ENCODE measurements around the gene ARL15.

DNA sequence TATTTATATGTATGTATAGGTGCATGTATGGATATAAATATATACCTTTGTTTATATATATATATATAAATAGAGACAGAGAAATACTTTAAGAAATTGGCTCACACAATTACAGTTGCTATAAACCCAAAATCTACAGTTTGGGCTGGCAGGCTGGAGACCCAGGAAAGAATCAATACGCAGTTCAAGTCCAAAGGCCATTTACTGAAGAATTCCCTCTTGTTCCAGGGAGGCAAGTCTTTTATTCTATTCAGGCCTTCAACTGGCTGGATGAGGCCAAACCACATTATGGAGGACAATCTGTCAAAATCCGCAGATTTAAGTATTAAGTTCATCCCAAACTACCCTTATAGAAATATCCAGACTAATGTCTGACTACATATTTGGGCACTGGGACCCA is 144.7 kb downstream of the ARL15 start:
- TF ChIP-seq POLR2AphosphoS5 (IDR thresholded peaks at IDR 0.05; ENCODE audit: borderline replicate concordance, low read depth, low read length) (no peak), EZH2 (IDR thresholded peaks at IDR 0.05) (no peak), FOXP2 (optimal IDR thresholded peaks at IDR 0.05; ENCODE audit: control extremely low read depth, extremely low read length, insufficient read depth) (no peak)
